Coronary artery (tissue), 2 donors: ENCODE results near the gene PXMP4.

Source experiments
- DNase-seq: peaks from one replicate; pipeline ENCODE4 v3.0.0-alpha.2; 2017; ENCODE audit warnings: low spot score
- H3K27ac ChIP-seq, 2 donors: fragments of 200-600 bp; sonication (generic); one replicate each; pipeline ENCODE4 v1.5.1; 2016 to 2019
- H3K4me3 ChIP-seq: fragments of 200-600 bp; sonication (generic); 2 replicates; pipeline ENCODE4 v1.5.1; 2016; ENCODE audit warnings: mild to moderate bottlenecking, moderate library complexity
- CTCF ChIP-seq: fragments of 200-600 bp; sonication (generic); IDR thresholded peaks from one replicate; pipeline ENCODE4 v1.5.1; 2019; ENCODE audit warnings: antibody characterized with exemption

Gene PXMP4

GRCh38 chr20:33684533-33685327, 35.4 kb downstream of the PXMP4 start:
- DNase-seq, result no peak
- no peak for TF ChIP-seq CTCF
- Histone ChIP-seq H3K27ac (no peak overlapping the region), H3K4me3 (peak overlapping the region; percentile 70)

- DNase-seq, result no peak
Observed at GRCh38 chr20:33681728-33682353, 38.3 kb downstream of the PXMP4 start.

GRCh38 chr20:33681288-33681687, 38.8 kb downstream of the PXMP4 start:
- no peak overlapping the region for H3K4me3 ChIP-seq
- H3K27ac ChIP-seq, result no peak overlapping the region
- TF ChIP-seq CTCF, result no peak
- DNase-seq, result no peak

More at GRCh38 chr20:33681728-33682353, 38.3 kb downstream of the PXMP4 start:
- Histone ChIP-seq H3K27ac (no peak overlapping the region), H3K4me3 (no peak overlapping the region)
- no peak for TF ChIP-seq CTCF

- no peak for DNase-seq
- no peak for TF ChIP-seq CTCF
- H3K27ac ChIP-seq, result peak overlapping the region; percentile 27 to 57
Observed at GRCh38 chr20:33680686-33681085, 39.4 kb downstream of the PXMP4 start.

GRCh38 chr20:33679758-33680485, 40.2 kb downstream of the PXMP4 start:
- Histone ChIP-seq H3K27ac (peak overlapping the region; percentile 27 to 57), H3K4me3 (no peak overlapping the region)
- no peak for TF ChIP-seq CTCF
- no peak for DNase-seq

More at GRCh38 chr20:33680686-33681085, 39.4 kb downstream of the PXMP4 start:
- H3K4me3 ChIP-seq, result no peak overlapping the region

GRCh38 chr20:33677991-33678702, 42.0 kb downstream of the PXMP4 start:
- DNase-seq, result no peak
- peak overlapping the region in 1 of 2 donors; percentile 61 for H3K27ac ChIP-seq
- H3K4me3 ChIP-seq, result no peak overlapping the region
- no peak for TF ChIP-seq CTCF
